A549 (cell line): ENCODE results near the gene ACVR1B. TPM values are rescaled to one million over a fixed set of nuclear protein-coding genes. Genes with fewer than 3 reads are reported as not detected.

Source experiments
- ATAC-seq, 2 experiments: fragments of 200-7000 bp in 1 of 2; fragments of >200 bp in 1 of 2; cut with Nextera tagmentation in 1 of 2; cut with Tn5 transposase in 1 of 2; 3 replicates each; pipeline versions ENCODE4 v1.8.0 to v1.9.1; 2018 to 2020; ENCODE audit warnings: mild to moderate bottlenecking in 1 of 2, moderate library complexity in 1 of 2
- CTCF ChIA-PET: fragments of 300-600 bp; sonication (Branson Sonifier 250); formaldehyde crosslinking; extraction: SDS; loops from one replicate; lab custom pipeline; 2021; ENCODE audit warnings: antibody characterized with exemption, inconsistent platforms; lab: Yijun Ruan, JAX
- POLR2A ChIA-PET: fragments of 350-600 bp; formaldehyde crosslinking; extraction: SDS; loops from one replicate; lab custom pipeline; 2021; ENCODE audit warnings: antibody characterized with exemption, inconsistent platforms; lab: Yijun Ruan, JAX
- DNase-seq, 2 experiments: peaks; one replicate each; pipeline versions ENCODE4 v3.0.0 to v3.0.0-alpha.2; 2011 to 2016; ENCODE audit warnings: low read depth in 1 of 2, low spot score in 1 of 2
- FAIRE-seq: peaks from 2 replicates; lab custom pipeline; 2011; peaks lifted over from hg19 to GRCh38; lab: Jason Lieb, UNC
- H3K27ac ChIP-seq, 2 experiments: fragments of >200 bp; sonication (Bioruptor Twin); formaldehyde crosslinking; 3 replicates each; pipeline ENCODE4 v1.5.1; 2016 to 2017
- H3K4me1 ChIP-seq: fragments of >200 bp; sonication (Bioruptor Twin); formaldehyde crosslinking; 3 replicates; pipeline ENCODE4 v1.6.1; 2016
- H3K4me2 ChIP-seq: fragments of >200 bp; sonication (Bioruptor Twin); formaldehyde crosslinking; 3 replicates; pipeline ENCODE4 v1.6.1; 2016
- H3K4me3 ChIP-seq: fragments of >200 bp; sonication (Bioruptor Twin); formaldehyde crosslinking; 3 replicates; pipeline ENCODE4 v1.5.1; 2016
- H3K9me3 ChIP-seq: fragments of >200 bp; sonication (Bioruptor Twin); formaldehyde crosslinking; 3 replicates; pipeline ENCODE4 v1.6.1; 2016
- CEBPB ChIP-seq, 2 experiments: fragments of >200 bp in 1 of 2; sonication (Bioruptor Twin) in 1 of 2; formaldehyde crosslinking in 1 of 2; IDR thresholded peaks; 2 replicates each; pipeline ENCODE4 v1.6.1; 2012 to 2016
- CHD2 ChIP-seq: fragments of 150-350 bp; IDR thresholded peaks from 2 replicates; pipeline ENCODE4 v1.6.1; 2014; ENCODE audit warnings: low read length; ENCODE audit not compliant: partially characterized antibody
- EHF ChIP-seq: fragments of 250-450 bp; sonication (Bioruptor Pico); IDR thresholded peaks from 2 replicates; pipeline ENCODE4 v1.5.0; 2020; ENCODE audit warnings: mild to moderate bottlenecking
- EP300 ChIP-seq, 2 experiments: fragments of >200 bp; sonication (Bioruptor Twin); formaldehyde crosslinking; IDR thresholded peaks; 2 replicates in 1 of 2; 3 replicates in 1 of 2; pipeline ENCODE4 v1.6.1; 2016 to 2017
- ESRRA ChIP-seq: fragments of 150-350 bp; IDR thresholded peaks from 2 replicates; pipeline ENCODE4 v1.6.1; 2014; ENCODE audit warnings: mild to moderate bottlenecking, low read length, borderline replicate concordance
- FOSL2 ChIP-seq, 2 experiments: fragments of 450-650 bp in 1 of 2; fragments of >200 bp in 1 of 2; sonication (Bioruptor Twin) in 1 of 2; formaldehyde crosslinking; IDR thresholded peaks; 2 replicates each; pipeline versions ENCODE4 v1.5.0 to v1.6.1; 2016 to 2020; ENCODE audit warnings: mild to moderate bottlenecking in 1 of 2, moderate library complexity in 1 of 2
- FOXS1 ChIP-seq: fragments of 250-450 bp; sonication (Bioruptor Pico); IDR thresholded peaks from 2 replicates; pipeline ENCODE4 v1.5.0; 2020; ENCODE audit warnings: mild to moderate bottlenecking, moderate library complexity
- GATA3 ChIP-seq: IDR thresholded peaks from 2 replicates; pipeline ENCODE4 v1.6.1; 2012; ENCODE audit warnings: borderline replicate concordance
- HDAC2 ChIP-seq: fragments of 200-600 bp; sonication (generic); IDR thresholded peaks from 2 replicates; pipeline ENCODE4 v1.6.1; 2016
- HOXA7 ChIP-seq: fragments of 250-450 bp; sonication (Bioruptor Pico); IDR thresholded peaks from 2 replicates; pipeline ENCODE4 v1.5.0; 2020; ENCODE audit warnings: mild to moderate bottlenecking, moderate library complexity
- HOXB5 ChIP-seq: fragments of 250-450 bp; sonication (Bioruptor Pico); IDR thresholded peaks from 2 replicates; pipeline ENCODE4 v1.5.0; 2020; ENCODE audit warnings: mild to moderate bottlenecking, moderate library complexity
- JUN ChIP-seq, 2 experiments: fragments of >200 bp; sonication (Bioruptor Twin); formaldehyde crosslinking; IDR thresholded peaks; 2 replicates in 1 of 2; 3 replicates in 1 of 2; pipeline ENCODE4 v1.6.1; 2016 to 2017
- KDM5A ChIP-seq: fragments of 200-600 bp; sonication (generic); IDR thresholded peaks from 2 replicates; pipeline ENCODE4 v1.6.1; 2016; ENCODE audit warnings: antibody characterized with exemption, mild to moderate bottlenecking
- MAFK ChIP-seq: fragments of 450-650 bp; IDR thresholded peaks from 2 replicates; pipeline ENCODE4 v1.6.1; 2014; ENCODE audit not compliant: partially characterized antibody
- MAZ ChIP-seq: fragments of 150-350 bp; IDR thresholded peaks from 2 replicates; pipeline ENCODE4 v1.6.1; 2014; ENCODE audit warnings: antibody characterized with exemption, low read depth, low read length, borderline replicate concordance
- NFE2L2 ChIP-seq: fragments of 150-350 bp; conservative IDR thresholded peaks from 2 replicates; pipeline ENCODE4 v1.6.1; 2014; ENCODE audit warnings: low read length
- PHF8 ChIP-seq: fragments of 200-600 bp; sonication (generic); IDR thresholded peaks from 2 replicates; pipeline ENCODE4 v1.6.1; 2016; ENCODE audit warnings: low read depth, mild to moderate bottlenecking, antibody characterized with exemption, moderate library complexity, borderline replicate concordance
- POLR2AphosphoS2 ChIP-seq: conservative IDR thresholded peaks from 2 replicates; pipeline ENCODE4 v1.6.1; 2012; ENCODE audit warnings: low read length, improper control_type of control experiment, inconsistent platforms
- RAD21 ChIP-seq, 2 experiments: fragments of >200 bp in 1 of 2; sonication (Bioruptor Twin) in 1 of 2; formaldehyde crosslinking in 1 of 2; IDR thresholded peaks in 1 of 2; conservative IDR thresholded peaks in 1 of 2; 2 replicates in 1 of 2; 3 replicates in 1 of 2; pipeline ENCODE4 v1.6.1; 2012 to 2018; ENCODE audit warnings: inconsistent platforms in 1 of 2
- RARB ChIP-seq: fragments of 250-450 bp; sonication (Bioruptor Pico); IDR thresholded peaks from 2 replicates; pipeline ENCODE4 v1.8.0; 2021; ENCODE audit warnings: mild to moderate bottlenecking, moderate library complexity
- RCOR1 ChIP-seq: fragments of 150-350 bp; IDR thresholded peaks from 2 replicates; pipeline ENCODE4 v1.6.1; 2014; ENCODE audit warnings: antibody characterized with exemption, low read length, low read depth
- REST ChIP-seq: fragments of 200-600 bp; sonication (generic); IDR thresholded peaks from 2 replicates; pipeline ENCODE4 v1.6.1; 2016; ENCODE audit warnings: antibody characterized with exemption, mild to moderate bottlenecking, moderate library complexity
- RFX5 ChIP-seq: fragments of 450-650 bp; IDR thresholded peaks from 2 replicates; pipeline ENCODE4 v1.7.1; 2014; ENCODE audit warnings: antibody characterized with exemption, mild to moderate bottlenecking, moderate library complexity
- SREBF2 ChIP-seq: fragments of 450-650 bp; IDR thresholded peaks from 2 replicates; pipeline ENCODE4 v1.6.1; 2014; ENCODE audit warnings: mild to moderate bottlenecking, moderate library complexity
- TP53 ChIP-seq: fragments of 250-450 bp; sonication (Bioruptor Pico); IDR thresholded peaks from 2 replicates; pipeline ENCODE4 v1.5.0; 2021; ENCODE audit warnings: mild to moderate bottlenecking, moderate library complexity
- ZC3H11A ChIP-seq: fragments of 450-650 bp; IDR thresholded peaks from 2 replicates; pipeline ENCODE4 v1.6.1; 2014; ENCODE audit warnings: antibody characterized with exemption, mild to moderate bottlenecking
- ZSCAN20 ChIP-seq: fragments of 250-450 bp; sonication (Bioruptor Pico); IDR thresholded peaks from 2 replicates; pipeline ENCODE4 v1.8.0; 2022; ENCODE audit warnings: mild to moderate bottlenecking, moderate library complexity
- WGBS: methylation state at CpG from one replicate; pipeline ENCODE4 v1.1.6; 2017; ENCODE audit errors: missing lambda C conversion rate; 5-methylcytosine and 5-hydroxymethylcytosine counted together
- polyA plus RNA-seq, 4 experiments: library from polyadenylated mRNA; depleted of rRNA in 3 of 4; stranded (reverse); fragments of >200 nt; fragmentation: RNase III in 1 of 4; extraction: RNeasy Plus Mini Kit Qiagen cat#74134 plus additional on column Dnase treatment in 1 of 4; gene quantifications; 2 replicates in 3 of 4; 3 replicates in 1 of 4; pipeline ENCODE4 v1.2.3, GENCODE V29; 2011 to 2017

The ACVR1B gene
- polyA plus RNA-seq, 2 of the 4 experiments (the other 2 are of a cell fraction) = 15.2 to 18.4 TPM

- ATAC-seq (no peak), DNase-seq (no peak), FAIRE-seq (no peak)
- Histone ChIP-seq H3K4me2 (no peak overlapping the region), H3K4me1 (no peaks in the 10 kb centered on the region), H3K27ac (no peak overlapping the region), H3K9me3 (peaks cover 15% of the 10 kb centered on the region), H3K4me3 (no peak overlapping the region)
- CTCF ChIA-PET = interaction anchor here (1.0 to 9.1 kb wide), 5 partner anchors 9 to 30 kb away, joined by 3 to 69 read pairs (median 5); no protein-coding TSS in a partner anchor
- 89% methylated on average over 15 of the region's 15 CpGs for WGBS
- TF ChIP-seq CEBPB (IDR thresholded peaks at IDR 0.05) = no peak
- TF ChIP-seq SREBF2 = no peak
- no peak for TF ChIP-seq ESRRA
- no peak for TF ChIP-seq FOXS1
- no peak for TF ChIP-seq EHF (CRISPR knock-in tag)
- TF ChIP-seq CHD2 = no peak
- TF ChIP-seq REST = no peak
- TF ChIP-seq EP300 (IDR thresholded peaks at IDR 0.05) = no peak
- TF ChIP-seq NFE2L2 = no peak
- TF ChIP-seq GATA3 = no peak
- TF ChIP-seq TP53 (CRISPR knock-in tag) = no peak
- POLR2A ChIA-PET = no interaction called here
Measured at GRCh38 chr12:51941011-51941581, 10.4 kb upstream of the ACVR1B start.

GRCh38 chr12:51941604-51942003, 9.9 kb upstream of the ACVR1B start:
- FAIRE-seq (no peak), ATAC-seq (no peak)
- CTCF ChIA-PET = interaction anchor here (1.0 to 9.1 kb wide), 2 partner anchors 19 to 20 kb away, joined by 3 to 69 read pairs; no protein-coding TSS in a partner anchor

GRCh38 chr12:51942056-51942455, 9.4 kb upstream of the ACVR1B start:
- 74% methylated on average over 7 of the region's 7 CpGs for WGBS
- Histone ChIP-seq H3K4me2 (no peak overlapping the region), H3K4me3 (no peak overlapping the region), H3K27ac (no peak overlapping the region), H3K9me3 (peaks cover 15% of the 10 kb centered on the region), H3K4me1 (no peaks in the 10 kb centered on the region)
- TF ChIP-seq RAD21 (conservative IDR thresholded peaks at IDR 0.05 in 1 of 2, IDR thresholded peaks at IDR 0.05 in 1 of 2) (no peak), HOXA7 (CRISPR knock-in tag) (no peak), POLR2AphosphoS2 (no peak), EP300 (IDR thresholded peaks at IDR 0.05) (no peak)
- ATAC-seq = no peak
- CTCF ChIA-PET = interaction anchor here (1.0 kb wide), 1 partner anchor 20 kb away, joined by 3 read pairs; no protein-coding TSS in a partner anchor
- FAIRE-seq = no peak
- DNase-seq = no peak
- POLR2A ChIA-PET = no interaction called here

More at GRCh38 chr12:51941604-51942003, 9.9 kb upstream of the ACVR1B start:
- Histone ChIP-seq H3K27ac (no peak overlapping the region), H3K4me1 (no peaks in the 10 kb centered on the region), H3K4me3 (no peak overlapping the region), H3K4me2 (no peak overlapping the region), H3K9me3 (peaks cover 15% of the 10 kb centered on the region)
- POLR2A ChIA-PET = no interaction called here
- no peak for DNase-seq
- 57% methylated on average over 4 of the region's 4 CpGs for whole genome bisulfite sequencing
- no peak for TF ChIP-seq RCOR1
- TF ChIP-seq RFX5 = no peak
- no peak for TF ChIP-seq ZC3H11A
- TF ChIP-seq TP53 (CRISPR knock-in tag) = no peak
- no peak for TF ChIP-seq HOXB5 (CRISPR knock-in tag)
- TF ChIP-seq KDM5A = no peak
- TF ChIP-seq ZSCAN20 (CRISPR knock-in tag) = no peak
- no peak for TF ChIP-seq EHF (CRISPR knock-in tag)
- no peak for TF ChIP-seq JUN (IDR thresholded peaks at IDR 0.05)
- no peak for TF ChIP-seq MAZ
- TF ChIP-seq RARB (CRISPR knock-in tag) = no peak
- no peak for TF ChIP-seq FOSL2 (IDR thresholded peaks at IDR 0.05)
- TF ChIP-seq FOSL2 (CRISPR knock-in tag; IDR thresholded peaks at IDR 0.05) = no peak
- no peak for TF ChIP-seq HDAC2
- no peak for TF ChIP-seq MAFK
- TF ChIP-seq PHF8 = no peak
